Measurements from ENCODE around the gene SQSTM1.

GRCh38 chr5:179858241-179858585 is 37.5 kb downstream of the SQSTM1 start:
- TF ChIP-seq, protein P1, sequence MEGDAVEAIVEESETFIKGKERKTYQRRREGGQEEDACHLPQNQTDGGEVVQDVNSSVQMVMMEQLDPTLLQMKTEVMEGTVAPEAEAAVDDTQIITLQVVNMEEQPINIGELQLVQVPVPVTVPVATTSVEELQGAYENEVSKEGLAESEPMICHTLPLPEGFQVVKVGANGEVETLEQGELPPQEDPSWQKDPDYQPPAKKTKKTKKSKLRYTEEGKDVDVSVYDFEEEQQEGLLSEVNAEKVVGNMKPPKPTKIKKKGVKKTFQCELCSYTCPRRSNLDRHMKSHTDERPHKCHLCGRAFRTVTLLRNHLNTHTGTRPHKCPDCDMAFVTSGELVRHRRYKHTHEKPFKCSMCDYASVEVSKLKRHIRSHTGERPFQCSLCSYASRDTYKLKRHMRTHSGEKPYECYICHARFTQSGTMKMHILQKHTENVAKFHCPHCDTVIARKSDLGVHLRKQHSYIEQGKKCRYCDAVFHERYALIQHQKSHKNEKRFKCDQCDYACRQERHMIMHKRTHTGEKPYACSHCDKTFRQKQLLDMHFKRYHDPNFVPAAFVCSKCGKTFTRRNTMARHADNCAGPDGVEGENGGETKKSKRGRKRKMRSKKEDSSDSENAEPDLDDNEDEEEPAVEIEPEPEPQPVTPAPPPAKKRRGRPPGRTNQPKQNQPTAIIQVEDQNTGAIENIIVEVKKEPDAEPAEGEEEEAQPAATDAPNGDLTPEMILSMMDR (IDR thresholded peaks at IDR 0.05): no peak
- TF ChIP-seq EZH2phosphoT487 (IDR thresholded peaks at IDR 0.05): no peak

All from neural progenitor cell (in vitro differentiated cells).